Left ventricle myocardium inferior (tissue), 1 donor: ENCODE measurements around the gene RBM6. TPM values are rescaled to one million over a fixed set of nuclear protein-coding genes. Genes with fewer than 3 reads are reported as not detected.
"Not testable (repeated sequence)": the region's sequence is repeated elsewhere in the genome, so short reads cannot be mapped to it uniquely, and the experiment has no call there.

Experiments
- DNase-seq: peaks from one replicate; pipeline ENCODE4 v3.0.0-alpha.2; 2020
- H3K27ac ChIP-seq: fragments of 200-600 bp; replicated peaks from 2 replicates; pipeline ENCODE4 v1.8.0; 2021
- H3K27me3 ChIP-seq: fragments of 200-600 bp; 2 replicates; pipeline ENCODE4 v1.8.0; 2021; ENCODE audit warnings: low read depth
- H3K36me3 ChIP-seq: fragments of 200-600 bp; 2 replicates; pipeline ENCODE4 v1.8.0; 2021
- H3K4me1 ChIP-seq: fragments of 200-600 bp; 2 replicates; pipeline ENCODE4 v1.8.0; 2021
- H3K4me3 ChIP-seq: fragments of 200-600 bp; 2 replicates; pipeline ENCODE4 v1.8.0; 2021; ENCODE audit warnings: mild to moderate bottlenecking, moderate library complexity
- H3K9me3 ChIP-seq: fragments of 200-600 bp; replicated peaks from 2 replicates; pipeline ENCODE4 v1.8.0; 2021
- CTCF ChIP-seq: fragments of 200-600 bp; IDR thresholded peaks from 2 replicates; pipeline ENCODE4 v1.8.0; 2021; ENCODE audit warnings: antibody characterized with exemption, mild to moderate bottlenecking, borderline replicate concordance
- intact Hi-C: fragments of 100-400 bp; cut with micrococcal nuclease; formaldehyde crosslinking; loops from one replicate; pipeline ENCODE4 v1.11.0; 2022
- total RNA-seq: library from RNA; stranded (reverse); fragmentation: NEBNext Ultra II Directional; extraction: Animal tissue kit (Norgen Biotek cat#: 25700); gene quantifications from one replicate; pipeline ENCODE4 v1.2.1, GENCODE V29; 2021
- donor health status: DM: no; HTN: yes; CAD: no; lungs with severe emphysema.

Gene RBM6
- total RNA-seq, 1 donor from 2014 or later = 40.4 TPM

- Histone ChIP-seq H3K4me1 (peaks cover 36% of the 10 kb centered on the region), H3K27ac (no peak overlapping the region), H3K36me3 (no peaks in the 10 kb centered on the region), H3K27me3 (no peaks in the 10 kb centered on the region), H3K9me3 (no peaks in the 10 kb centered on the region), H3K4me3 (no peak overlapping the region)
- peak; percentile 34 for DNase-seq
- intact Hi-C loops = no loop called here
- TF ChIP-seq CTCF = no peak
Observed at GRCh38 chr3:49900491-49901153, 39.3 kb upstream of the RBM6 start.

GRCh38 chr3:49901366-49902339 lies 38.3 kb upstream of the RBM6 start:
- intact Hi-C loops = no loop called here
- TF ChIP-seq CTCF = no peak
- Histone ChIP-seq H3K4me1 (peaks cover 46% of the 10 kb centered on the region), H3K27ac (no peak overlapping the region), H3K9me3 (no peaks in the 10 kb centered on the region), H3K36me3 (no peaks in the 10 kb centered on the region), H3K4me3 (no peak overlapping the region), H3K27me3 (no peaks in the 10 kb centered on the region)
- DNase-seq = no peak

GRCh38 chr3:49902511-49903345 lies 37.2 kb upstream of the RBM6 start:
- H3K36me3 ChIP-seq = no peaks in the 10 kb centered on the region
- DNase-seq = no peak
- intact Hi-C loops = no loop called here
- H3K27ac ChIP-seq = peak overlapping the region; percentile 72
- peaks cover 48% of the 10 kb centered on the region for H3K4me1 ChIP-seq
- peak overlapping the region; percentile 66 for H3K4me3 ChIP-seq
- no peaks in the 10 kb centered on the region for H3K27me3 ChIP-seq
- no peak for TF ChIP-seq CTCF
- H3K9me3 ChIP-seq = no peaks in the 10 kb centered on the region

GRCh38 chr3:49903451-49904424 lies 36.2 kb upstream of the RBM6 start, which contains the start of gene MST1R:
MST1R (minus strand) TSS chr3:49903873; CDS start chr3:49903609, 264 bp downstream.
- Histone ChIP-seq H3K4me3 (peak within 1 kb of the TSS; percentile 66), H3K9me3 (no peaks in the 10 kb centered on the region), H3K27ac (peak within 1 kb of the TSS; percentile 72), H3K27me3 (no peaks in the 10 kb centered on the region), H3K4me1 (peaks cover 48% of the 10 kb centered on the region), H3K36me3 (peaks cover 3% of the 10 kb centered on the region)
- intact Hi-C loops = no loop called here
- DNase-seq = peak; percentile 76
- no peak for TF ChIP-seq CTCF

GRCh38 chr3:49904448-49904847 lies 35.5 kb upstream of the RBM6 start:
- DNase-seq, H3K27me3 ChIP-seq, H3K9me3 ChIP-seq, H3K4me3 ChIP-seq, intact Hi-C loops: not testable (repeated sequence)
- H3K36me3 ChIP-seq = peaks cover 10% of the 10 kb centered on the region
- peaks cover 48% of the 10 kb centered on the region for H3K4me1 ChIP-seq
- peak overlapping the region; percentile 72 for H3K27ac ChIP-seq
